HEK293 (cell line): ENCODE measurements around the gene LRRC10B.

Source experiments
- CTCF ChIP-seq: fragments of 450-650 bp; formaldehyde crosslinking; IDR thresholded peaks from 2 replicates; pipeline ENCODE4 v1.5.1; 2016; ENCODE audit warnings: missing biosample characterization, missing genetic modification characterization
- ZFP37 ChIP-seq: fragments of 450-650 bp; formaldehyde crosslinking; IDR thresholded peaks from 2 replicates; pipeline ENCODE4 v1.5.1; 2016; ENCODE audit warnings: missing biosample characterization, missing genetic modification characterization
- ZNF138 ChIP-seq: fragments of 450-650 bp; formaldehyde crosslinking; IDR thresholded peaks from 2 replicates; pipeline ENCODE4 v1.5.1; 2016; ENCODE audit warnings: missing biosample characterization, missing genetic modification characterization, borderline replicate concordance
- ZNF274 ChIP-seq, 2 experiments: fragments of 200-500 bp in 1 of 2; fragments of 450-650 bp in 1 of 2; sonication (Bioruptor generic) in 1 of 2; formaldehyde crosslinking in 1 of 2; IDR thresholded peaks; 2 replicates each; pipeline versions ENCODE4 v1.5.1 to v1.6.1; 2014 to 2016; ENCODE audit warnings: borderline replicate concordance in 1 of 2, inconsistent platforms in 1 of 2, low read length in 1 of 2, missing biosample characterization in 1 of 2, missing genetic modification characterization in 1 of 2
- ZNF416 ChIP-seq: fragments of 450-650 bp; formaldehyde crosslinking; IDR thresholded peaks from 2 replicates; pipeline ENCODE4 v1.5.1; 2016; ENCODE audit warnings: missing biosample characterization, missing genetic modification characterization
- ZNF580 ChIP-seq: fragments of 450-650 bp; formaldehyde crosslinking; IDR thresholded peaks from 2 replicates; pipeline ENCODE4 v1.5.1; 2016; ENCODE audit warnings: missing biosample characterization, missing genetic modification characterization
- ZNF670 ChIP-seq: fragments of 450-650 bp; formaldehyde crosslinking; IDR thresholded peaks from 2 replicates; pipeline ENCODE4 v1.5.1; 2016; ENCODE audit warnings: missing biosample characterization, missing genetic modification characterization, low read depth

DNA sequence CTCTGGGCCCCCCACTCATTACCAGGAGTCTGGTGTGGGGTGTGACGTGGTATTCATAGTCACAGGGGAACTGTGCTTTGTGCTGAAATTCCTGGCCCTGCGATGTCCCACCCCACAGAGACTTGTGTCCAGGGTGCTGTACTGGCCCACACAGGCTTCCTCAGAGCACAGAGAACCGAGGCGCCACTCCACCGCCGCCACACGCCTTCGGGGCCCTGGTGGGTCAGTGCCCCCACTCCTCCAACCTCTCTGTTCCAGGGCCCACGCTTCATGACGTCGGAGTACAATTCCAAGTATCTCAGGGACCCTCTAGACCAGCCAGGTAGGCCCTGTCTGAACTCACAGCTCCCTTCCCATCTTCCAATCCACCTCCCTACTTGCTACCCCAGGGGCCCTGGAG is 23.5 kb upstream of the LRRC10B start:
- TF ChIP-seq ZNF138 (tag by site-specific recombination) (no peak), ZNF670 (no peak), CTCF (tag by site-specific recombination) (no peak), ZNF580 (no peak), ZNF274 (IDR thresholded peaks at IDR 0.05; ENCODE audit: low read length) (no peak), ZNF274 (tag by site-specific recombination; IDR thresholded peaks at IDR 0.05; ENCODE audit: borderline replicate concordance) (no peak), ZFP37 (tag by site-specific recombination) (no peak), ZNF416 (tag by site-specific recombination) (no peak)
